HuH-7.5 (cell line): Measurements from ENCODE around the gene AAMP.

Experiments used
- DNase-seq: peaks from one replicate; pipeline ENCODE4 v3.0.0; 2011; ENCODE audit warnings: low spot score

The AAMP gene

DNA sequence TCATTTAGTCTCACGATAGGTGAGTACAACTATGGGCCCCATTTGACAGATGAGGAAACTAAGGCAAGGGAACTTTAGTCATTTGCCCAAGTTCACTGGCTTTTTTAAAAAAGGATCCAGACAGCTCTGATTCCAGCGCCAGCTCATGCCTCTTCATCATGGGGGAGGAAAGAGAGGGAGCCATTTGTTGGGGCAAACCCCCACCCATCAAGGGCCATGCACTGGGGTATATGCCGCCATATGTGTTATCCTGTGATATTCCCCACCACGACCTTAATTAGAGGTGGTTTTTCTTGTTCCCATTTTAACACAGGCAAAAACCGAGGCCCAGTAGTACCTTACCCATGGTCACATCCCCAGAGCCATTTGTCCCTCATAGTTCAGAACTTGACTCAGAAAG lies 9.8 kb downstream of the AAMP start:
- DNase-seq: no peak

DNA sequence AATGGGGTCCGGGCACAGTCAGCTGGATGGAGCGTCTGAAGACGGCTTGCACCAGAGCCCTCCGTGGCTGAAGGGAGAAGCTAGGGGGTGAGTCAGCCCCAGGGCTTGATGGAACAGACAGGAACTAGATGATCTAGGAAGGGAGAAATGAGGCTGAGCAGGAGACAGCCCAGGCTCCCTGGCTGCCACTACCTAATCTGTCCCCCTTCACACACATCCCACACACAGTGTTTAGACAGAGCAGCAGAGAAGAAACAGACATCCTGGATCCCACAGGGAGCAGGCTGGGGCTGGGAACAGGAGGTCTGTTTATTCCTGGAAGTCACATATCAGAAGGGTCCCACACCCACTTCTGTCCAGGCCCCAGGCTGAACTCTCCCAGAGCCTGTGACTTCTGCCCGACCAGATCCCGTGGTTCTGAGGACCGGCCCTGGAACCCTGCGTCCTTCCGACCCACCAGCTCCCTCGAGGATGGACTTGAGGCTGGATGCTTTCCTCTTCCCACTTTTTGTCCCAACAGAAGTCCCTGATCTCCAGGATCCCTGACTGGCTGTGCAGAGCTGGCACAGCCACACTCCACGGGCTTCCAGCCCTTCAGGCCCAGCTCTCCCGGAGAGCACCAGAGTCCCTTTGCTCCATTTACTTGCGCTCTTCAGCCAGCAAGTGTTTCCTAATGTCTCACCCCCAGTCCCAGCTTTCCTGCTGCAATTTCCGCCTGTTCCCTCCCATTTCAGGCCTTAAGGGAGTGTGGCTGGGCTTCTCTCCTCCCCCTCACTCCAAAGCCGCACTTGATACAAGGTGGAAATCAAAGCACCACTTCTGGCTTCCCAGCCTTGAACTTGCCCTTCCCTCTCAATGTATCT lies 10.6 kb downstream of the AAMP start:
- DNase-seq: no peak

DNA sequence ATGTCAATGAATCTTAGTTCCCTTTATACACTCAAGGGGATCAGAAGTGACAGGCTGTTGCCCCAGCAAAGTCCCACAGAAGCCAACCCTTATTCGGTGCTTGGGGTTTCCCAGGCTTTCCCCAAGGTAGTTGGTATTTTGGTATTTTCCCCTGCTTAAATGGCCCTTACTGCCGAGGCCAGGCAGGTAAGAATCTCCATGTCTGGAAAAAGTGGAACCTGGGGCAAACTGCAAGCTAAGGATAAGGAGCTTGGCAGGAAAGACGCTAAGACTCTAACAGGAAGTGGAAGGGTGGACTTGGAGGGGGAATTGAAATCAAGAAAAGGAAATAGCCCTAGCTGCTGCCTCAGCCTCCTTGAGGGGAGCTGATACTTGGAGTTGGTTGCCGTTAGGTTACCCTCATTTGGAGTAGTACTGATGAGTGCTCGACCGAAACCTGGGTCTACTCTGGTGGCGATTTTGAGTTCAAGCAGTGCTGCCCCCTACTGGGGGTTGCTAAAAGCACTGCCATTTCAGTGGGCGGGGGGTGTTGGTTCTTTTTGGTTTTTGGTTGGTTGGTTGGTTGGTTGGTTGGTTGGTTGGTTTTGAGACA lies 12.5 kb downstream of the AAMP start:
- peak; percentile 59 for DNase-seq

GRCh38 chr2:218256612-218257350 lies 13.2 kb downstream of the AAMP start:
- no peak for DNase-seq

DNA sequence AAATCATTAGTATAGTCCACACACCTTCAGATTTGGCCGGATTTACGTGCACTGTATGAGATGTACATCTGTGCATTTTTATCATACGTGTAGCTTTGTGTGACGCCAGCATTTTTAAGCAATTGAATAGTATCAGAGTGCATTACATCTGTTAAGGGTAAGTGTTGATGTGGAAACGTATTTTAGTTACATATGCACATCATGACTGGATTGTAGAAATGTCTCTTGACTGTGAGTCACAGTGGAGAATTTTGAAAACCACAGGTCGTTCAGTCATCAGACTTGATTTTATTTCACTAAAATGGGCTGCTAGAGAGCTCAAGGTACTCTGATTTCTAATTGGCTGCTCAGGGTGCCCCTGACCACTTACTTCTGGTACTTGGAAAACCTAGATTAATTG lies 14.5 kb downstream of the AAMP start:
- DNase-seq: no peak

DNA sequence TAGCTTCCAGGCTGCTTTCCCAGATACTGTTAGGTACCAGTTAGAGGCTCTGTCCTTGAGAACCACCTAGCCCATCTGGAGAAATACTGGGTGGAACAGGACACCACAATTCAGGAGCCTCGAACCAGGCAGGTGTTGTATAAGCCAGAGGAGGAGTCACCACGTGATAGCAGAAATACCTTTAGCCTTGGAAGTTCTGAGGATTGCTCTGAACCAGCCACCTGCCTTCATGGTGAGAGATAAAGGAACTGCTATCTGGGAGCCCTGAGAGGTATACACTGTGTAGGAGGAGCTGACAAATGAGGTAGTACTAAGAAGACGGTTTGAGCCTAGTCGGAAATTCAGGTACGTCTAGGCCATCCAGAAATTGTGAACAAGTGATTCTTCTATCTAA lies 16.7 kb downstream of the AAMP start:
- DNase-seq: no peak

DNA sequence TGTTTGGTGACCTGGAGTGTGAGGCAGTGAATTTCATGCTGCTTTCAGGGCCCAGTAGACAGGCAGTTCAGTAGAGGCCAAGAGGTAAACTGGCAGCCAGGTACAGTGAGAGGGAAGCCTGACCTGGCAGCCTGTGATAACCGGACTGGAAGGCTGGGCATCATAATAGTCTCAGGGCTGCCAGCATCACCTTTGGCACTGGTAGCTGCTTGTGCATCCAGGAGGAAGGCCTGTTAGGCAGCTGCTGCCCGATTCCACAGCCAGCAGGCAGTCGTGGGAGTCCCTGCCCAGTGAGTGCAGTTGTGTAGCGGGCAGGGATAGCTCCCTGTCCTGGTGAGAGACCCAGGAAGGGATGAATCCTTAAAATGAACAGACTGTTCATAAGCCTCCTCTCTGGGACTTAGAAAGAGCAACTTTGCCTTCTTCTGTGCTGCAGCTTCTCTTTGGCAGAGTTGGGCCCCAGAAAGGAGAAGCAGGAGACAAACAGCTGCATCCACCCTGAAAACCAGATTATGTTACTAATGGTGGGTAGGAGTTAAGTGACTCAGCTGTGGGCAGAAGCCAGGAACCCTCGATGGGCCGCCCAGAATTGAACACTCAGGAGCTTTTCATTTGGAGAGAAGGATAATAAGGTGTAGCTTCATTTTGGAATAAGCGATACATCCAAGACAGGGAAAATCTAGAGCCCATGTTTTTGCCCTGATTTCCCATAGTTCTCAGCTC lies 17.3 kb downstream of the AAMP start:
- DNase-seq: no peak

GRCh38 chr2:218249691-218250090 lies 20.2 kb downstream of the AAMP start:
- DNase-seq: no peak

DNA sequence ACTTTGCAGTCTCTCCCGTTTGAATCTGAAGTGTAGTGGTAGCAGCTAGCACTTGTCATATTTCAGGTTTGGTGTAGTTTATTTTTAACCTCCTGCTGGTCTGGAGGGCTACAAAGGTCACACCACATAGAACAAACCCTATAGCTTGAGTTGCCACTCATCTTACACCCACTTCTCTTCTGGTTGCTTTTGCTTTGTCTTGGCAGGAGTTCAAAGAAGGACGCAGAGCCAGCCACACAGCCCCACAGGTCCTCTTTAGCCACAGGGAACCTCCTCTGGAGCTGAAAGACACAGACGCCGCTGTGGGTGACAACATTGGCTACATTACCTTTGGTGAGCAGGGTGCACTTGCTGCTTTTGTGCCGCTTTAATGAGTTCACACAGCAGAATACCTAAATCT lies 24.7 kb downstream of the AAMP start:
- no peak for DNase-seq

DNA sequence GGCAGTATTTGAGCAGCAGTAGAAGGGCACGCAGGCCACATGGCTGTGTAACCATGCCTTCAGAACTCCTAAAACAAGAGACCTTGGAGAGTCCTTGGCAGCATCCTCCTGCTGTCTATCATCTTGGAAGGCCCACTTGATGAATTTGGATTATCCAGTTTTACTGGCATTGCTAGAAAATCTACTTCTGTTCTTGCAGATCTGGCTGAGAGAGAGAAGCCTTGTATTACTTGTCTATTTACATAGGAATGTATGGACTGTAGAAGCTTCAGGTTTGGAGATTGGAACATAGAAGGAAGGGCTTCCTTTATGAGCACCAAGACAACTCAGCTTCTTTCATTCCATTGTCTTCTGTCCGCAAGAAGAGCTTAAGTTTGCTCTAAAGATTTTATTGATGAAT lies 25.3 kb downstream of the AAMP start:
- no peak for DNase-seq

- DNase-seq: no peak
Measured at GRCh38 chr2:218244204-218244603, 25.7 kb downstream of the AAMP start.

GRCh38 chr2:218238887-218239286 lies 31.1 kb downstream of the AAMP start:
- no peak for DNase-seq

DNA sequence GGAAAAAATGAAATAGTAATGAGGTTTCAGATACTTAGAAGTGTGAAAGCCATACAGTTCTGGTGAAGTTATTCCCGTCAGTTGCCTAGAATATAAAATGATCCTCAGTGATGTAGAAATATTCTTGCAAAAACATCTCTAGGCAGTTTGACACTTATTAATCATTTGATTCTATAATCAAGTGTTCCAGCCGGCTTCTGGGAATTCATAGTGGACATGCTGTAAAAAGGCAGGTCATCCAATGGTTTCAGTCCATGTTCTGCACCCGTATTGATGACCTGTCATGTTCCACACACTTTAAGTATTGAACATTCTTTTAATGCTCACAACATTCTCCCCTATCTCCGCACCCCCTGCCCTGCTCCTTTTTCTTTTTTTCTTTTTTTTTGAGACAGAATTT lies 33.1 kb downstream of the AAMP start:
- no peak for DNase-seq

DNA sequence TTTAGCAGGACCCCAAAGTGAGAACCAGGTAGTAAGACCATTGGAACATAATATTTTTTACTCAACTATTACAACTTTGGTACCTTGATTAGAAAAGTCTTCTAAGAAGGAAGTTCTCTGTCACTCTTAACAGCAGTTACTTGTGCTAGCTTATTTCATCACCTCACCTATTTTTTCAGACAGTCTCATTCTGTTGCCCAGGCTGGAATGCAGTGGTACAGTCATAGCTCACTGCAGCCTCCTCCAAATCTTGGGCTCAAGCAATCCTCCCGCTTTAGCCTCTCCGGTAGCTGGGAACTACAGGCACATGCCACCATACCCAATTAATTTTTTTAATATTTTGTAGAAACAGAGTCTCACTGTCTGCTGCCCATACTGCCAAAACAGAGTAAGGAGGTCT lies 34.9 kb downstream of the AAMP start:
- DNase-seq: no peak

- no peak for DNase-seq
Measured at GRCh38 chr2:218234521-218234920, 35.4 kb downstream of the AAMP start.

GRCh38 chr2:218233543-218233942 lies 36.4 kb downstream of the AAMP start:
- DNase-seq: no peak

- DNase-seq: peak; percentile 17
Measured at GRCh38 chr2:218230882-218231281, 39.1 kb downstream of the AAMP start.

DNA sequence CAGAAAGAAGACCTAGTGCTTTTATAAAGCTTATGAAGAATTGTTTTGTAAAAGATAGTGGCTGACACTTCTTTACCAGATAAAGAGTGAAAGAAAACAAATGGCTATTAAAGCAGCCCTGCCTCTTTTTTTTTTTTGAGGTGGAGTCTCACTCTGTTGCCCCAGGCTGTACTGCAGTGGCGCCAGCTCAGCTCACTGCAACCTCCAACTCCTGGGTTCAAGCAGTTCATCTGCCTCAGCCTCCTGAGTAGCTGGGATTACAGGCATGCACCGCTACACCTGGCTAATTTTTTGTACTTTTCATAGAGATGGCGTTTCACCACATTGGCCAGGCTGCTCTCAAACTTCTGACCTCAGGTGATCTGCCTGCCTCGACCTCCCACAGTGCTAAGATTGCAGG lies 40.1 kb downstream of the AAMP start:
- no peak for DNase-seq

- DNase-seq: no peak
Measured at GRCh38 chr2:218229239-218229638, 40.7 kb downstream of the AAMP start.

DNA sequence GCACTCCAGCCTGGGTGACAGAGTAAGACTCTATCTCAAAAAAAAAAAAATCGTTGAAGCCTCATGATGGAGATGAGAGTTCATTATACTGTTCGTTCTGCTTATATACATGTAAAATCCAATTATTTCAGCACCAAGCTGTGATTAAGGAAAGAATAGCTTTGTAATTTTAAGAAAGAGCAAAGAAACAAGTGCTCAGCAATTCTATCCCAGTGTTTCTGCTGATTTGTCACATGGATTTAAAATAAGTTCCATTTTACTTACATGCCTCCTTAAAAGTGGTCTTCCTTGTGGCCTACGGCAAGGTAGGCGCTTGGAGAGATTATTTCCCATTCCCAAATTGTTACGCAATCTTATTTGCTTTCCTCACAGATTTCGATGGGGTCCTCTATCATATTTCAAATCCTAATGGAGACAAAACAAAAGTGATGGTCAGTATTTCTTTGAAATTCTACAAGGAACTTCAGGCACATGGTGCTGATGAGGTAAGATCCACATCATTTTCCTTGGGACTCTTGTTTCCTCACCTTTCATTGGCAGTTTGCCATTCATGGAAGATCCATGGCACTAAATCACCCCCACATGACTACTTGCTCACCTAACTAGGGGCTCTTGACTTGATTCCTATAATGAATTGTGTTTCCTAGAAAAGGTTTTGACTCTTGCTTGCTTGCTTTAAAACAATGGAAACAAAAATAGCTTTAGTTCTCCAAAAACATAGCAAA lies 41.4 kb downstream of the AAMP start:
- DNase-seq: no peak

DNA sequence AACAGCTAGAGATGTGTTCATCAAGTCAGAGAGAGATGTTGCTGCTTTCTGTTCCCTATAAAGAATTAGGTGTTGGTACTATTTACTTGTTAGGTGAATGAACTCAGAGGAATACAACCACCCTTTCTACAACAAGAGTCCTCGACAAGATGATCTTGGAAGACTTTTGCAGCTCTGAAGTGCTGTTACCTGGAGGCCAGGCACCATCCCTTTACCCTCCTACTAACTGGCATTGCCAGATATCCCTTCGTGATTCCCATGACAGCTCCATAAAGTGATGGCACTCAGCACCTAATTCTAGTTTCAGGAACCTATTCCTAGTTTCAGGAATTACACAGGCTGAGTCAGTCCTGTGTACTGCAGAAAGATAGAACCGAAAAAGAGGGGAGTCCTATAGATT lies 43.0 kb downstream of the AAMP start:
- no peak for DNase-seq

GRCh38 chr2:218224186-218224585 lies 45.8 kb downstream of the AAMP start:
- no peak for DNase-seq
